Activated T-cell treated with anti-CD3 and anti-CD28 coated beads for 24 hours (primary cell): ENCODE data around the gene S1PR1.
A peak's percentile ranks its signal among the peaks of the same experiment; 100 is the strongest.
"Not testable (repeated sequence)": the region's sequence is repeated elsewhere in the genome, so short reads cannot be mapped to it uniquely, and the experiment has no call there.

Experiments used
- DNase-seq: peaks from one replicate; pipeline ENCODE4 v3.0.0-alpha.2; 2020; ENCODE audit warnings: low read depth

The S1PR1 gene

GRCh38 chr1:101236516-101237228 lies at the start of gene S1PR1:
Gene S1PR1 (plus strand): TSS chr1:101237019. CDS start chr1:101238985, 1,966 bp downstream.
- peak; percentile 62 for DNase-seq

- DNase-seq, result no peak
These were observed 49.5 kb upstream of the S1PR1 start for GRCh38 chr1:101187297-101187696.

DNA sequence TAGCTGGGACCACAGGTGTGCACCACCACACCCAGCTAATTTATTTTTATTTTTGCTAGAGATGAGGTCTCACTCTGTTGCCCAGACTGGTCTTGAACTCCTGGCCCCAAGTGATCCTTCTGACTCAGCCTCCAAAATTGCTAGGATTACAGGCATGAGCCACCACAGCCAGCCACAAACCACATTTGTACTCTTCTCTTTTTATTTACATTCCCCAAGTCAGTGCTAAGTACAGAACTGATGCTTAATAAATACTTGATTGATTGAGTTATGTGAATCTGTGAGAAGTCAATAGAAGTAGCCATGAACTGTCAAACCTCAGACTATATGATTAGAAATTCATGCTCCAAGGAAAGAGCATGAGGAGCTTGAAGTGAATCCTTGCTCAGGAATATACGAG lies 48.5 kb upstream of the S1PR1 start:
- DNase-seq, result no peak

DNA sequence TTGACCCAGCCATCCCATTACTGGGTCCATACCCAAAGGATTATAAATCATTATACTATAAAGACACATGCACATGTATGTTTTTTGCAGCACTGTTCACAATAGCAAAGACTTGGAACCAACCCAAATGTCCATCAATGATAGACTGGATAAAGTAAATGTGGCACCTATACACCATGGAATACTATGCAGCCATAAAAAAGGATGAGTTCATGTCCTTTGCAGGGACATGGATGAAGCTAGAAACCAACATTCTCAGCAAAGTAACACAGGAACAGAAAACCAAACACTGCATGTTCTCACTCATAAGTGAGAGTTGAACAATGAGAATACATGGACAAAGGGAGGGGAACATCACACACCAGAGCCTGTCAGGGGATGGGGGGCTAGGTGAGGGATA lies 47.9 kb upstream of the S1PR1 start:
- not testable (repeated sequence) for DNase-seq

GRCh38 chr1:101190441-101190840 lies 46.4 kb upstream of the S1PR1 start:
- DNase-seq, result no peak

- DNase-seq, result no peak
These were observed 45.8 kb upstream of the S1PR1 start for GRCh38 chr1:101191049-101191448.

GRCh38 chr1:101193733-101194169 lies 43.1 kb upstream of the S1PR1 start:
- DNase-seq, result no peak

DNA sequence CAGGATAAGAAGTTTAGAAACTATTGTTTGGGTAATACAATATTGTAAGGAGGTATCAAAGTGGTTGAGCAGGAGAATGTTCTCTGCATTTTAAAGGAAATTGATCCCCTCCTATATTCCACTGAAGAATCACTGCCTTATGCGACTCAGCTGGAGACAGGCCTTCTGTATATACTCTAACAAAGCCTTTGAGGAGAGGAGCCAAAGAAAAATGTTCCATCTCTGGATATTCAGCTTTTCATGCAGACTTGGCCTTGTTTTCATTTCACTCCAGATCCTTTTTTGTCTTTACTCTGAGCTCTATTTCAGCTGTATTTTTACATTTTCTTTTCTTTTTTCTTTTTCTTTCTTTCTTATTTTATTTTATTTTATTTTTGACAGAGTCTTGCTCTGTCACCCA lies 42.1 kb upstream of the S1PR1 start:
- no peak for DNase-seq

GRCh38 chr1:101196668-101197067 lies 40.2 kb upstream of the S1PR1 start:
- no peak for DNase-seq

- peak; percentile 26 for DNase-seq
These were observed 37.8 kb upstream of the S1PR1 start for GRCh38 chr1:101198842-101199636.

GRCh38 chr1:101199637-101199982 lies 37.2 kb upstream of the S1PR1 start:
- DNase-seq, result no peak

GRCh38 chr1:101200513-101200912 lies 36.3 kb upstream of the S1PR1 start:
- DNase-seq, result no peak

DNA sequence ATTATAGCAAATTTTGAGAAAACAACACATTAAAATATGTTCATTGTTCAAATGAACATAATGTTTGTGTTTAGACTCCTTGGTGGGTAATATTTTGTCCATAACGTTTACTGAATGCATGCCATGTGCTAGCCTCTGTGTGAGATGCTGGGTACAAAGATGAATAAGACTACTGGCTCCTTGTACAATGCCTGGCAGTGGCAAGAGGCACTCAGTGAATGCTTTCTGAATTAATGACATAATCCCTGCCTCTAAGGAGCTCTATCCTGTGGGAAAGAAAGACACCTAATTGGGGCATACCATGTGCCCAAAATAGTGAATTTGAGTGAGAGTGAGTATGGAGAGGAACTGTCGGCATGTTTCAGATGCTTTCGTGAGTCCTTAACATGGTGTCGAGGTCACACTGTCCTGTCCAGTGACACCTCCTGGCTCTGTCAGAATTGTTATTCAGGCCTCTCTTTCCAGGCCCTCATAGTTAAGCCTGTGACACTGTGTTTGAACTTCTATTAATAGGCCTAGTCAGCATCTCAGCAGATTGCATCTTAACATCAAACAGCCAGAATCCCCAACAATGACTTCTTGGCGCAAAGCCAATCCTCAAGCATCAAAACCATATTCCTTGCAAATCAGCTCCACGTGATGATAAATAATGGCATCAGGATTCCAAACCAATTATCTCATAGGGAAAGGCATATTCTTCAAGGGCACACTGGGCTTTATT lies 32.8 kb upstream of the S1PR1 start:
- no peak for DNase-seq

DNA sequence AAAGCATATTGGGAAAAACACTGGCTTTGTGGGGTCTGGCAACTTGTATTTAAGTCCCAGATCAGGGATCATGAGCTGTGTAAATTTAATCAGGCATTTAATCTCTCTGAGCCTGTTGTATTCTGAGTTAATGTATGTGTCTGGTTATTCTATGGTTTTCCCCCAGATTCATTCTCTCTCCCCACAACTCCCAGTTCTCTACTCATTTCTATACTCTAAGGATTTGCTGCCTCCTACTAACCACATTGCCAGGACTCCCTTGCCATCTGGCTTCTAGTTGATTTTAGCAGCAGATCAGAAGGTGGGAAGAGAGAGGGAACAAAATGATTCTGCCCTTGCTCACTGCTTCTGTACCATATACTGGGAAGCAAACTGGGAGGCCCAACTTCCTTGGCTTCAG lies 31.4 kb upstream of the S1PR1 start:
- no peak for DNase-seq

- not testable (repeated sequence) for DNase-seq
These were observed 30.7 kb upstream of the S1PR1 start for GRCh38 chr1:101206139-101206538.

DNA sequence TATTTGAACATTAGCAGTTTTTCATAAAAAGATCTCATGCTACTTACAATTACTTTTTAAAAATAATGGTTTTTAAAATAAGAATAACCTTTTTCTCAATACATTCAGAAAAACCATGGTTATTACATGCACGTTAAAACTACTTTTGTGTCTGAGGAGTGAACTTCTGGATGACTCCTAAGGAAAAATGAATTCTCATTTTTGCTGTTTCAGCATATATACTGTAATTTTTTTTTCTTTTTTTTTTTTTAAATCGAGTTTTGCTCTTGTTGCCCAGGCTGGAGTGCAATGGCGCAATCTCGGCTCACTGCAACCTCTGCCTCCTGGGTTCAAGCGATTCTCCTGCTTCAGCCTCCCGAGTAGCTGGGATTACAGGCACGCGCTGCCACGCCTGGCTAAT lies 29.5 kb upstream of the S1PR1 start:
- DNase-seq, result not testable (repeated sequence)

GRCh38 chr1:101207891-101208290 lies 28.9 kb upstream of the S1PR1 start:
- no peak for DNase-seq

GRCh38 chr1:101215363-101216011 lies 21.3 kb upstream of the S1PR1 start:
- no peak for DNase-seq

GRCh38 chr1:101216623-101217022 lies 20.2 kb upstream of the S1PR1 start:
- no peak for DNase-seq

- no peak for DNase-seq
These were observed 19.7 kb upstream of the S1PR1 start for GRCh38 chr1:101217148-101217547.

DNA sequence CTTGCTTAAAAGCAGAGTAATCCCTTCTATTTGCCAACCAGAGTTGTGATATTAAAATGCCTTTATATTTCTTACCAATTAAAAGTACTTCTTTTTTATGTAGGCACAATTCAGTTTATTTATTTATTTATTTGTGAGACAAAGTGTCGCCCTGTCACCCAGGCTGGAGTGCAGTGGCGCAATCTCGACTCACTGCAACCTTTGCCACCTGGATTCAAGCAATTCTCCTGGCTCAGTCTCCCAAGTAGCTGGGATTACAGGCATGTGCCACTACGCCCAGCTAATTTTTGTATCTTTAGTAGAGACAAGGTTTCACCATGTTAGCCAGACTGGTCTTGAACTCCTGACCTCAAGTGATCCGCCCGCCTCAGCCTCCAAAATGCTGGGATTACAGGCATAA lies 17.9 kb upstream of the S1PR1 start:
- not testable (repeated sequence) for DNase-seq
